ENCODE data around the gene HS1BP3. TPM values are rescaled to one million over a fixed set of nuclear protein-coding genes. Genes with fewer than 3 reads are reported as not detected.

The HS1BP3 gene
- total and polyA plus RNA-seq, 2 of the 13 experiments (the other 11 are each of a cell fraction or from before 2014, with no cell fraction given) = 15.2 to 22.0 TPM

- DNase-seq (ENCODE audit: low spot score) (no peak), FAIRE-seq (no peak), ATAC-seq (no peak)
- CTCF ChIA-PET (ENCODE audit: low intra/inter-chr PET ratio, low total read pairs) = interaction anchor here (0.8 to 1.2 kb wide), 2 partner anchors 244 to 245 kb away, joined by 3 read pairs; no protein-coding TSS in a partner anchor
- no peak overlapping the region for H3K4me2 ChIP-seq (ENCODE audit: low read depth, low read length)
- POLR2A ChIA-PET = interaction anchor here (0.8 to 1.6 kb wide), 4 partner anchors 194 to 201 kb away, joined by 3 to 8 read pairs (median 4); partner anchors contain the start of gene RHOB
- H4K20me1 ChIP-seq (ENCODE audit: insufficient read depth, low read length) = no peaks in the 10 kb centered on the region
- TF ChIP-seq CEBPZ (IDR thresholded peaks at IDR 0.05; ENCODE audit: low read length) (no peak), ZFYVE20 (CRISPR knock-in tag; IDR thresholded peaks at IDR 0.05; ENCODE audit: borderline replicate concordance, low read depth) (no peak), TEAD3 (CRISPR knock-in tag; optimal IDR thresholded peaks at IDR 0.05; ENCODE audit: borderline replicate concordance) (no peak), KLF13 (CRISPR knock-in tag; IDR thresholded peaks at IDR 0.05) (no peak), ATF7 (IDR thresholded peaks at IDR 0.05) (no peak), ATF7 (CRISPR knock-in tag; IDR thresholded peaks at IDR 0.05) (no peak), ZNF251 (CRISPR knock-in tag; IDR thresholded peaks at IDR 0.05) (no peak), IKZF1 (IDR thresholded peaks at IDR 0.05) (no peak), PLRG1 (conservative IDR thresholded peaks at IDR 0.05) (no peak), ZNF75D (CRISPR knock-in tag; IDR thresholded peaks at IDR 0.05; ENCODE audit: borderline replicate concordance) (no peak), ZBTB38 (CRISPR knock-in tag; IDR thresholded peaks at IDR 0.05) (no peak), ETV6 (CRISPR knock-in tag; conservative IDR thresholded peaks at IDR 0.05) (no peak), KMT2B (CRISPR knock-in tag; IDR thresholded peaks at IDR 0.05) (no peak), HMG20A (CRISPR knock-in tag; IDR thresholded peaks at IDR 0.05; ENCODE audit: borderline replicate concordance) (no peak), ZFP1 (CRISPR knock-in tag; IDR thresholded peaks at IDR 0.05) (no peak), FOXJ3 (CRISPR knock-in tag; IDR thresholded peaks at IDR 0.05; ENCODE audit: borderline replicate concordance) (no peak)
- H3K4me3 ChIP-seq (replicated peaks in 1 of 3; ENCODE audit: insufficient read depth in 1 of 3, low read depth in 2 of 3, low read length in 3 of 3) = no peak overlapping the region
- peaks cover 16% of the 10 kb centered on the region for H3K4me1 ChIP-seq (ENCODE audit: insufficient read depth, low read length)
- H3K9me3 ChIP-seq (ENCODE audit: low read length) = no peaks in the 10 kb centered on the region
- WGBS (ENCODE audit: low lambda C conversion rate) = 95% methylated on average over 14 of the region's 14 CpGs
- no TSS peak for BruUV-seq (replicated peaks)
- no peaks in the 10 kb centered on the region for H3K79me2 ChIP-seq (ENCODE audit: insufficient read depth, low read length)
- H3K27ac ChIP-seq (ENCODE audit: extremely low read length, insufficient read depth, low read length) = no peak overlapping the region
- no peak overlapping the region for H2AFZ ChIP-seq (ENCODE audit: low read length)
- H3K9ac ChIP-seq (ENCODE audit: insufficient read depth, low read depth, low read length) = no peak overlapping the region
- peaks cover 9 to 19% of the 10 kb centered on the region in 2 experiments for H3K36me3 ChIP-seq (replicated peaks in 1 of 2; ENCODE audit: control insufficient read depth in 1 of 2, insufficient read depth in 2 of 2, low read length in 2 of 2)
- in situ Hi-C loops (cut with HindIII; ENCODE audit: extremely low pct_ligation_motif_present, low pct_unique_long_range_greater_than_20kb) (loop anchor here (5.0 kb wide), 1 partner anchor 243 kb away; no protein-coding TSS in a partner anchor), intact Hi-C loops (cut with micrococcal nuclease; ENCODE audit: unreplicated experiment) (no loop called here)
- H3K27me3 ChIP-seq (ENCODE audit: control insufficient read depth in 1 of 2, insufficient read depth in 2 of 2, low read length in 2 of 2) = no peaks in the 10 kb centered on the region
Measured at GRCh38 chr2:20640411-20641122, 10.3 kb downstream of the HS1BP3 start.

Data from HepG2 (cell line).